Prostate gland (tissue), 2 donors: ENCODE measurements around the gene SAFB2. TPM values are rescaled to one million over a fixed set of nuclear protein-coding genes. Genes with fewer than 3 reads are reported as not detected.

Source experiments
- DNase-seq: peaks from one replicate; pipeline ENCODE4 v3.0.0-alpha.2; 2019; ENCODE audit warnings: low spot score
- H3K27ac ChIP-seq, 2 donors: fragments of 200-600 bp; sonication (generic); 2 replicates each; pipeline ENCODE4 v1.5.1; 2017 to 2019
- H3K27me3 ChIP-seq: fragments of 200-600 bp; sonication (generic); replicated peaks from 2 replicates; pipeline ENCODE4 v1.5.1; 2019; ENCODE audit not compliant: insufficient read depth
- H3K36me3 ChIP-seq, 2 donors: fragments of 200-600 bp; sonication (generic); 1 replicate in 1 of 2; 2 replicates in 1 of 2; pipeline versions ENCODE4 v1.5.1 to v1.8.1; 2017 to 2019
- H3K4me1 ChIP-seq: fragments of 200-600 bp; sonication (generic); replicated peaks from 2 replicates; pipeline ENCODE4 v1.5.1; 2019
- H3K4me3 ChIP-seq, 2 donors: fragments of 200-600 bp; sonication (generic); 2 replicates each; pipeline ENCODE4 v1.5.1; 2017 to 2019
- H3K9me3 ChIP-seq: fragments of 200-600 bp; sonication (generic); 2 replicates; pipeline ENCODE4 v1.5.1; 2017
- CTCF ChIP-seq, 4 experiments: fragments of 200-600 bp in 2 of 4; fragments of 450-650 bp in 2 of 4; sonication (generic) in 2 of 4; IDR thresholded peaks; 1 replicate in 3 of 4; 2 replicates in 1 of 4; pipeline ENCODE4 v1.5.1; 2016 to 2019; ENCODE audit warnings: antibody characterized with exemption in 4 of 4, mild to moderate bottlenecking in 2 of 4, moderate library complexity in 2 of 4
- POLR2A ChIP-seq: fragments of 450-650 bp; IDR thresholded peaks from one replicate; pipeline ENCODE4 v1.6.1; 2016; ENCODE audit warnings: antibody characterized with exemption, mild to moderate bottlenecking
- POLR2AphosphoS5 ChIP-seq: sonication (generic); formaldehyde crosslinking; IDR thresholded peaks from one replicate; pipeline ENCODE4 v1.6.1; 2017; ENCODE audit warnings: antibody characterized with exemption
- WGBS: methylation state at CpG from one replicate; pipeline ENCODE4 v1.1.5; 2018; 5-methylcytosine and 5-hydroxymethylcytosine counted together
- intact Hi-C: fragments of 100-400 bp; cut with DNase I; formaldehyde crosslinking; loops from one replicate; pipeline ENCODE4 v1.14.2; 2022
- total RNA-seq, 2 donors: library from RNA; depleted of rRNA; stranded (reverse); fragments of >200 nt; gene quantifications; one replicate each; pipeline ENCODE4 v1.1.0, GENCODE V29; 2016

Gene SAFB2
- total RNA-seq, 2 donors from 2014 or later = 37.8 to 118 TPM

- DNase-seq = no peak
- WGBS = 80% methylated on average over 5 of the region's 5 CpGs
- H3K36me3 ChIP-seq = peaks cover 38 to 46% of the 10 kb centered on the region in 2 donors
- H3K4me1 ChIP-seq = no peaks in the 10 kb centered on the region
- no peak overlapping the region for H3K27ac ChIP-seq
- H3K4me3 ChIP-seq = no peak overlapping the region
- no peaks in the 10 kb centered on the region for H3K9me3 ChIP-seq
- H3K27me3 ChIP-seq = no peaks in the 10 kb centered on the region
- intact Hi-C loops = no loop called here
- TF ChIP-seq CTCF (IDR thresholded peaks at IDR 0.05) (no peak), POLR2AphosphoS5 (no peak), POLR2A (no peak)
Observed at GRCh38 chr19:5655412-5655811, 32.8 kb upstream of the SAFB2 start.

GRCh38 chr19:5654931-5655330 lies 32.4 kb upstream of the SAFB2 start:
- intact Hi-C loops = no loop called here
- DNase-seq = no peak
- no peak for TF ChIP-seq CTCF (IDR thresholded peaks at IDR 0.05)
- no peak for TF ChIP-seq POLR2A
- TF ChIP-seq POLR2AphosphoS5 = no peak
- H3K27ac ChIP-seq = no peak overlapping the region
- WGBS = 92% methylated on average over 5 of the region's 5 CpGs
- H3K4me1 ChIP-seq = no peaks in the 10 kb centered on the region
- H3K36me3 ChIP-seq = peaks cover 42 to 46% of the 10 kb centered on the region in 2 donors
- no peak overlapping the region for H3K4me3 ChIP-seq
- H3K9me3 ChIP-seq = no peaks in the 10 kb centered on the region
- H3K27me3 ChIP-seq = no peaks in the 10 kb centered on the region

- Histone ChIP-seq H3K36me3 (peaks cover 33 to 37% of the 10 kb centered on the region in 2 donors), H3K27ac (no peak overlapping the region), H3K4me1 (no peaks in the 10 kb centered on the region), H3K27me3 (no peaks in the 10 kb centered on the region), H3K4me3 (no peak overlapping the region), H3K9me3 (no peaks in the 10 kb centered on the region)
- TF ChIP-seq POLR2AphosphoS5 (no peak), POLR2A (no peak), CTCF (IDR thresholded peaks at IDR 0.05) (no peak)
- 85% methylated on average over 10 of the region's 10 CpGs for WGBS
- no peak for DNase-seq
- intact Hi-C loops = no loop called here
Observed at GRCh38 chr19:5652261-5652660, 29.7 kb upstream of the SAFB2 start.

GRCh38 chr19:5651361-5651760 lies 28.8 kb upstream of the SAFB2 start:
- no peak for DNase-seq
- Histone ChIP-seq H3K27ac (no peak overlapping the region), H3K27me3 (no peaks in the 10 kb centered on the region), H3K36me3 (peaks cover 39 to 41% of the 10 kb centered on the region in 2 donors), H3K4me1 (no peaks in the 10 kb centered on the region), H3K9me3 (no peaks in the 10 kb centered on the region), H3K4me3 (no peak overlapping the region)
- no peak for TF ChIP-seq POLR2A
- no peak for TF ChIP-seq CTCF (IDR thresholded peaks at IDR 0.05)
- no peak for TF ChIP-seq POLR2AphosphoS5
- WGBS = 90% methylated on average over 5 of the region's 5 CpGs
- intact Hi-C loops = no loop called here

- Histone ChIP-seq H3K4me3 (no peak overlapping the region), H3K4me1 (peaks cover 4% of the 10 kb centered on the region), H3K36me3 (peaks cover 29 to 32% of the 10 kb centered on the region in 2 donors), H3K9me3 (no peaks in the 10 kb centered on the region), H3K27me3 (no peaks in the 10 kb centered on the region), H3K27ac (no peak overlapping the region)
- DNase-seq = no peak
- intact Hi-C loops = no loop called here
- WGBS = 92% methylated on average over 11 of the region's 11 CpGs
- no peak for TF ChIP-seq POLR2AphosphoS5
- TF ChIP-seq CTCF (IDR thresholded peaks at IDR 0.05) = no peak
- TF ChIP-seq POLR2A = no peak
Observed at GRCh38 chr19:5648464-5648863, 25.9 kb upstream of the SAFB2 start.
